Lower lobe of right lung (tissue), 2 donors: Measurements from ENCODE around the gene KRTAP22-1. TPM values are rescaled to one million over a fixed set of nuclear protein-coding genes. Genes with fewer than 3 reads are reported as not detected.

ENCODE experiments used
- ATAC-seq, 2 donors: fragments of 200-7000 bp; cut with Tn5 transposase; one replicate each; pipeline ENCODE4 v1.9.1; 2020 to 2022; ENCODE audit warnings: mild to moderate bottlenecking in 2 of 2, moderate library complexity in 2 of 2
- DNase-seq: peaks from one replicate; pipeline ENCODE4 v3.0.0-alpha.2; 2020
- H3K27ac ChIP-seq: fragments of 200-600 bp; one replicate; pipeline ENCODE4 v1.8.0; 2022
- H3K27me3 ChIP-seq: fragments of 200-600 bp; one replicate; pipeline ENCODE4 v1.8.0; 2022; ENCODE audit warnings: low read depth
- H3K36me3 ChIP-seq: fragments of 200-600 bp; one replicate; pipeline ENCODE4 v1.8.0; 2022; ENCODE audit warnings: mild to moderate bottlenecking
- H3K4me1 ChIP-seq: fragments of 200-600 bp; one replicate; pipeline ENCODE4 v1.8.0; 2022
- H3K4me3 ChIP-seq: fragments of 200-600 bp; one replicate; pipeline ENCODE4 v1.8.0; 2022; ENCODE audit warnings: mild to moderate bottlenecking
- H3K9me3 ChIP-seq: fragments of 200-600 bp; one replicate; pipeline ENCODE4 v1.8.0; 2022
- intact Hi-C: fragments of 100-400 bp; cut with DNase I; formaldehyde crosslinking; loops from one replicate; pipeline ENCODE4 v1.11.0; 2022
- total RNA-seq: library from RNA; stranded (reverse); fragmentation: NEBNext Ultra II Directional; extraction: Animal tissue kit (Norgen Biotek cat#: 25700); gene quantifications from one replicate; pipeline ENCODE4 v1.2.1, GENCODE V29; 2021
- TF ChIP-seq, protein P1 (sequence below): fragments of 200-600 bp; IDR thresholded peaks from one replicate; pipeline ENCODE4 v1.8.0; 2022; ENCODE audit warnings: antibody characterized with exemption, mild to moderate bottlenecking
- donor health status: DM: no; HTN: yes; CAD: no; lungs with severe emphysema.

KRTAP22-1 gene
- total RNA-seq, 1 donor from 2014 or later, result not detected

- intact Hi-C loops, result no loop called here
- Histone ChIP-seq H3K9me3 (no peaks in the 10 kb centered on the region), H3K4me1 (no peaks in the 10 kb centered on the region), H3K27me3 (no peaks in the 10 kb centered on the region), H3K36me3 (no peaks in the 10 kb centered on the region), H3K4me3 (no peak overlapping the region), H3K27ac (no peak overlapping the region)
- TF ChIP-seq, protein P1, sequence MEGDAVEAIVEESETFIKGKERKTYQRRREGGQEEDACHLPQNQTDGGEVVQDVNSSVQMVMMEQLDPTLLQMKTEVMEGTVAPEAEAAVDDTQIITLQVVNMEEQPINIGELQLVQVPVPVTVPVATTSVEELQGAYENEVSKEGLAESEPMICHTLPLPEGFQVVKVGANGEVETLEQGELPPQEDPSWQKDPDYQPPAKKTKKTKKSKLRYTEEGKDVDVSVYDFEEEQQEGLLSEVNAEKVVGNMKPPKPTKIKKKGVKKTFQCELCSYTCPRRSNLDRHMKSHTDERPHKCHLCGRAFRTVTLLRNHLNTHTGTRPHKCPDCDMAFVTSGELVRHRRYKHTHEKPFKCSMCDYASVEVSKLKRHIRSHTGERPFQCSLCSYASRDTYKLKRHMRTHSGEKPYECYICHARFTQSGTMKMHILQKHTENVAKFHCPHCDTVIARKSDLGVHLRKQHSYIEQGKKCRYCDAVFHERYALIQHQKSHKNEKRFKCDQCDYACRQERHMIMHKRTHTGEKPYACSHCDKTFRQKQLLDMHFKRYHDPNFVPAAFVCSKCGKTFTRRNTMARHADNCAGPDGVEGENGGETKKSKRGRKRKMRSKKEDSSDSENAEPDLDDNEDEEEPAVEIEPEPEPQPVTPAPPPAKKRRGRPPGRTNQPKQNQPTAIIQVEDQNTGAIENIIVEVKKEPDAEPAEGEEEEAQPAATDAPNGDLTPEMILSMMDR, result no peak
- ATAC-seq (no peak), DNase-seq (no peak)
Measured at GRCh38 chr21:30563072-30563471, 37.8 kb upstream of the KRTAP22-1 start.

GRCh38 chr21:30563630-30564029, 37.3 kb upstream of the KRTAP22-1 start:
- H3K27me3 ChIP-seq, result no peaks in the 10 kb centered on the region
- no peaks in the 10 kb centered on the region for H3K9me3 ChIP-seq
- H3K36me3 ChIP-seq, result no peaks in the 10 kb centered on the region
- intact Hi-C loops, result no loop called here
- H3K4me3 ChIP-seq, result no peak overlapping the region
- ATAC-seq (no peak), DNase-seq (no peak)
- H3K4me1 ChIP-seq, result no peaks in the 10 kb centered on the region
- TF ChIP-seq, protein P1, result no peak
- no peak overlapping the region for H3K27ac ChIP-seq

DNA sequence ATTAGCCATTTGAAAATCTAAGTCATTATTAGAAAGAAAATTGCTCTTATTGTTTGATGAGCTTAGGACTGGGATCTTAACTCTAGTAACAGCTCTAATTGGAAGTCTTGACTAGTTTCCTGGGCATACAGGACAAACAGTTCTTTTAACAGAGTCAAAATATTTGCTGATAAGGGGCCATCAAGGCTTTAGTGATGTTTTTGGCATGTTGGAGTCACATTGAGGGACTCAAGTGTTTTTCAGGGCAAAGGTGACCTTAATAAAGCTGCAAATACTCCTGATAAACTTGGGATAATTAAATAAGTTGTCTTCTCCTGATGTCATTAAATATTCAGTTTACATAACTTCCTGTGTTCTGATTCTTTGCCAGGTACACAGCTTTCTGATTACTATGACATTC, 33.3 kb upstream of the KRTAP22-1 start:
- H3K9me3 ChIP-seq, result no peaks in the 10 kb centered on the region
- DNase-seq (no peak), ATAC-seq (no peak)
- no peak overlapping the region for H3K27ac ChIP-seq
- H3K36me3 ChIP-seq, result no peaks in the 10 kb centered on the region
- TF ChIP-seq, protein P1, result no peak
- no peak overlapping the region for H3K4me3 ChIP-seq
- no peaks in the 10 kb centered on the region for H3K27me3 ChIP-seq
- H3K4me1 ChIP-seq, result no peaks in the 10 kb centered on the region
- intact Hi-C loops, result no loop called here

- TF ChIP-seq, protein P1, result no peak
- Histone ChIP-seq H3K4me1 (no peaks in the 10 kb centered on the region), H3K27ac (no peak overlapping the region), H3K9me3 (no peaks in the 10 kb centered on the region), H3K4me3 (no peak overlapping the region), H3K36me3 (no peaks in the 10 kb centered on the region), H3K27me3 (no peaks in the 10 kb centered on the region)
- DNase-seq (no peak), ATAC-seq (no peak)
- intact Hi-C loops, result no loop called here
Measured at GRCh38 chr21:30577766-30578165, 23.1 kb upstream of the KRTAP22-1 start.

GRCh38 chr21:30579346-30579745, 21.5 kb upstream of the KRTAP22-1 start:
- Histone ChIP-seq H3K36me3 (no peaks in the 10 kb centered on the region), H3K9me3 (no peaks in the 10 kb centered on the region), H3K4me3 (no peak overlapping the region), H3K4me1 (no peaks in the 10 kb centered on the region), H3K27ac (no peak overlapping the region), H3K27me3 (no peaks in the 10 kb centered on the region)
- intact Hi-C loops, result no loop called here
- TF ChIP-seq, protein P1, result no peak
- DNase-seq (no peak), ATAC-seq (no peak)

DNA sequence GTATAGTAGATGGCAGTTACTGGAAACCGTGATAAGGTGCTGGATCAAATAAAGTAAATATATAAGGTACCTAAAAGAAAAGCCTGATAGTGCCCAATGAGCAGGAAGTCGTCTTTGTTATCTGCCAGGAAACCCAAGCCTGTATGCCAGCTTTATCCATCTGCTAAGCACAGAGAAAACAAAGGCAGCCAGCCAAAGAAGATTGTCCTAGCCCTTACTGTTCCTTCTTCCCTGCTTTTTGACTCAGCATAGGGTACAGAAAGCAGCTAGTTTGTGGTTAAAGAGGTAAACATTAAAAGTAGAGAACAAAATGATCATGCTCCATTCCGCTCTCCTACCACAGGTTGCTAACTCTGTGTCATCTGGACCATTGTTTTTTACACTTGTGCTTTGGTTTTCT, 20.8 kb upstream of the KRTAP22-1 start:
- Histone ChIP-seq H3K4me1 (no peaks in the 10 kb centered on the region), H3K36me3 (no peaks in the 10 kb centered on the region), H3K27me3 (no peaks in the 10 kb centered on the region), H3K4me3 (no peak overlapping the region), H3K27ac (no peak overlapping the region), H3K9me3 (no peaks in the 10 kb centered on the region)
- TF ChIP-seq, protein P1, result no peak
- no peak for DNase-seq
- intact Hi-C loops, result no loop called here
- no peak for ATAC-seq
